A549 (cell line): ENCODE measurements around the gene C1QTNF1. TPM values are rescaled to one million over a fixed set of nuclear protein-coding genes. Genes with fewer than 3 reads are reported as not detected.

Source experiments
- ATAC-seq, 2 experiments: fragments of 200-7000 bp in 1 of 2; fragments of >200 bp in 1 of 2; cut with Nextera tagmentation in 1 of 2; cut with Tn5 transposase in 1 of 2; 3 replicates each; pipeline versions ENCODE4 v1.8.0 to v1.9.1; 2018 to 2020; ENCODE audit warnings: mild to moderate bottlenecking in 1 of 2, moderate library complexity in 1 of 2
- CTCF ChIA-PET: fragments of 300-600 bp; sonication (Branson Sonifier 250); formaldehyde crosslinking; extraction: SDS; loops from one replicate; lab custom pipeline; 2021; ENCODE audit warnings: antibody characterized with exemption, inconsistent platforms; lab: Yijun Ruan, JAX
- POLR2A ChIA-PET: fragments of 350-600 bp; formaldehyde crosslinking; extraction: SDS; loops from one replicate; lab custom pipeline; 2021; ENCODE audit warnings: antibody characterized with exemption, inconsistent platforms; lab: Yijun Ruan, JAX
- DNase-seq, 2 experiments: peaks; one replicate each; pipeline versions ENCODE4 v3.0.0 to v3.0.0-alpha.2; 2011 to 2016; ENCODE audit warnings: low read depth in 1 of 2, low spot score in 1 of 2
- FAIRE-seq: peaks from 2 replicates; lab custom pipeline; 2011; peaks lifted over from hg19 to GRCh38; lab: Jason Lieb, UNC
- H3K27ac ChIP-seq, 2 experiments: fragments of >200 bp; sonication (Bioruptor Twin); formaldehyde crosslinking; 3 replicates each; pipeline ENCODE4 v1.5.1; 2016 to 2017
- H3K4me1 ChIP-seq: fragments of >200 bp; sonication (Bioruptor Twin); formaldehyde crosslinking; 3 replicates; pipeline ENCODE4 v1.6.1; 2016
- H3K4me2 ChIP-seq: fragments of >200 bp; sonication (Bioruptor Twin); formaldehyde crosslinking; 3 replicates; pipeline ENCODE4 v1.6.1; 2016
- H3K4me3 ChIP-seq: fragments of >200 bp; sonication (Bioruptor Twin); formaldehyde crosslinking; 3 replicates; pipeline ENCODE4 v1.5.1; 2016
- H3K9me3 ChIP-seq: fragments of >200 bp; sonication (Bioruptor Twin); formaldehyde crosslinking; 3 replicates; pipeline ENCODE4 v1.6.1; 2016
- BCL3 ChIP-seq: fragments of >200 bp; sonication (Bioruptor Twin); formaldehyde crosslinking; IDR thresholded peaks from 3 replicates; pipeline ENCODE4 v1.6.1; 2016
- CEBPB ChIP-seq, 2 experiments: fragments of >200 bp in 1 of 2; sonication (Bioruptor Twin) in 1 of 2; formaldehyde crosslinking in 1 of 2; IDR thresholded peaks; 2 replicates each; pipeline ENCODE4 v1.6.1; 2012 to 2016
- EHF ChIP-seq: fragments of 250-450 bp; sonication (Bioruptor Pico); IDR thresholded peaks from 2 replicates; pipeline ENCODE4 v1.5.0; 2020; ENCODE audit warnings: mild to moderate bottlenecking
- EHMT2 ChIP-seq: fragments of 200-600 bp; sonication (generic); IDR thresholded peaks from 2 replicates; pipeline ENCODE4 v1.6.1; 2016; ENCODE audit warnings: antibody characterized with exemption, low read depth, mild to moderate bottlenecking, moderate library complexity
- ESRRA ChIP-seq: fragments of 150-350 bp; IDR thresholded peaks from 2 replicates; pipeline ENCODE4 v1.6.1; 2014; ENCODE audit warnings: mild to moderate bottlenecking, low read length, borderline replicate concordance
- FOXS1 ChIP-seq: fragments of 250-450 bp; sonication (Bioruptor Pico); IDR thresholded peaks from 2 replicates; pipeline ENCODE4 v1.5.0; 2020; ENCODE audit warnings: mild to moderate bottlenecking, moderate library complexity
- HMGXB4 ChIP-seq: fragments of 250-450 bp; sonication (Bioruptor Pico); IDR thresholded peaks from 2 replicates; pipeline ENCODE4 v1.5.0; 2021; ENCODE audit warnings: mild to moderate bottlenecking, moderate library complexity, borderline replicate concordance
- HOXB5 ChIP-seq: fragments of 250-450 bp; sonication (Bioruptor Pico); IDR thresholded peaks from 2 replicates; pipeline ENCODE4 v1.5.0; 2020; ENCODE audit warnings: mild to moderate bottlenecking, moderate library complexity
- MAX ChIP-seq: IDR thresholded peaks from 2 replicates; pipeline ENCODE4 v1.6.1; 2012
- MYC ChIP-seq: IDR thresholded peaks from 2 replicates; pipeline ENCODE4 v1.6.1; 2012; ENCODE audit warnings: mild to moderate bottlenecking, inconsistent platforms, low read length, improper control_type of control experiment, borderline replicate concordance
- NFE2L2 ChIP-seq: fragments of 150-350 bp; conservative IDR thresholded peaks from 2 replicates; pipeline ENCODE4 v1.6.1; 2014; ENCODE audit warnings: low read length
- PBX3 ChIP-seq: IDR thresholded peaks from 2 replicates; pipeline ENCODE4 v1.6.1; 2012
- RCOR1 ChIP-seq: fragments of 150-350 bp; IDR thresholded peaks from 2 replicates; pipeline ENCODE4 v1.6.1; 2014; ENCODE audit warnings: antibody characterized with exemption, low read length, low read depth
- REST ChIP-seq: fragments of 200-600 bp; sonication (generic); IDR thresholded peaks from 2 replicates; pipeline ENCODE4 v1.6.1; 2016; ENCODE audit warnings: antibody characterized with exemption, mild to moderate bottlenecking, moderate library complexity
- RNF2 ChIP-seq: fragments of 200-600 bp; sonication (generic); IDR thresholded peaks from 2 replicates; pipeline ENCODE4 v1.6.1; 2016; ENCODE audit warnings: low read depth, mild to moderate bottlenecking, antibody characterized with exemption, moderate library complexity, borderline replicate concordance
- SREBF2 ChIP-seq: fragments of 450-650 bp; IDR thresholded peaks from 2 replicates; pipeline ENCODE4 v1.6.1; 2014; ENCODE audit warnings: mild to moderate bottlenecking, moderate library complexity
- TFCP2L1 ChIP-seq: fragments of 250-450 bp; sonication (Bioruptor Pico); IDR thresholded peaks from 2 replicates; pipeline ENCODE4 v1.5.0; 2021; ENCODE audit warnings: mild to moderate bottlenecking
- WGBS: methylation state at CpG from one replicate; pipeline ENCODE4 v1.1.6; 2017; ENCODE audit errors: missing lambda C conversion rate; 5-methylcytosine and 5-hydroxymethylcytosine counted together
- polyA plus RNA-seq, 4 experiments: library from polyadenylated mRNA; depleted of rRNA in 3 of 4; stranded (reverse); fragments of >200 nt; fragmentation: RNase III in 1 of 4; extraction: RNeasy Plus Mini Kit Qiagen cat#74134 plus additional on column Dnase treatment in 1 of 4; gene quantifications; 2 replicates in 3 of 4; 3 replicates in 1 of 4; pipeline ENCODE4 v1.2.3, GENCODE V29; 2011 to 2017

Gene C1QTNF1
- polyA plus RNA-seq, 2 of the 4 experiments (the other 2 are of a cell fraction) = 10.2 to 26.1 TPM

GRCh38 chr17:78999947-79000395, 24.0 kb upstream of the C1QTNF1 start:
- no peak for DNase-seq
- WGBS = 93% methylated on average over 12 of the region's 12 CpGs
- CTCF ChIA-PET = interaction anchor here (1.3 to 2.1 kb wide), 3 partner anchors 9 to 134 kb away, joined by 4 to 5 read pairs (median 5); no protein-coding TSS in a partner anchor
- no peak for FAIRE-seq
- no peak for ATAC-seq
- TF ChIP-seq EHMT2 (no peak), FOXS1 (CRISPR knock-in tag) (no peak), HMGXB4 (CRISPR knock-in tag) (no peak)
- TF ChIP-seq, all 56 proteins: peak for 0
- H3K4me2 ChIP-seq = no peak overlapping the region
- POLR2A ChIA-PET = no interaction called here
- peaks cover under 1% of the 10 kb centered on the region; the same call in 2 of the 3 replicates for H3K4me1 ChIP-seq
- H3K4me3 ChIP-seq = no peak overlapping the region
- no peak overlapping the region for H3K27ac ChIP-seq
- H3K9me3 ChIP-seq = no peaks in the 10 kb centered on the region

GRCh38 chr17:79000396-79001189, 23.4 kb upstream of the C1QTNF1 start:
- POLR2A ChIA-PET = no interaction called here
- DNase-seq (no peak), ATAC-seq (no peak; a peak in 1 of 6 replicates), FAIRE-seq (no peak)
- Histone ChIP-seq H3K27ac (no peak overlapping the region), H3K4me3 (no peak overlapping the region), H3K9me3 (no peaks in the 10 kb centered on the region), H3K4me2 (no peak overlapping the region), H3K4me1 (peaks cover 6% of the 10 kb centered on the region; the same call in 2 of the 3 replicates)
- CTCF ChIA-PET = interaction anchor here (1.7 to 2.1 kb wide), 2 partner anchors 10 to 14 kb away, joined by 4 to 5 read pairs; no protein-coding TSS in a partner anchor
- WGBS = 95% methylated on average over 23 of the region's 25 CpGs
- TF ChIP-seq EHF (no peak), CEBPB (IDR thresholded peaks at IDR 0.05) (no peak), ESRRA (no peak), MAX (no peak), BCL3 (no peak), RCOR1 (no peak)

- ChIA-PET POLR2A (no interaction called here), CTCF (interaction anchor here (1.2 to 5.6 kb wide), 4 partner anchors 7 to 64 kb away, joined by 3 to 35 read pairs (median 4); no protein-coding TSS in a partner anchor)
- no peak for ATAC-seq
- 88% methylated on average over 17 of the region's 19 CpGs for WGBS
- DNase-seq = no peak
- no peak overlapping the region for H3K4me2 ChIP-seq
- no peak overlapping the region for H3K4me3 ChIP-seq
- FAIRE-seq = no peak
- TF ChIP-seq REST (no peak), NFE2L2 (no peak), TFCP2L1 (no peak), PBX3 (no peak), RNF2 (no peak), HOXB5 (no peak), SREBF2 (no peak), EHF (no peak), RCOR1 (no peak), BCL3 (no peak), MYC (no peak)
- no peak overlapping the region for H3K27ac ChIP-seq
- H3K4me1 ChIP-seq = peaks cover 13% of the 10 kb centered on the region; the same call in 2 of the 3 replicates
- H3K9me3 ChIP-seq = no peaks in the 10 kb centered on the region
These were observed 22.6 kb upstream of the C1QTNF1 start for GRCh38 chr17:79001190-79002020.
